ENCODE results near the gene AGBL5.

AGBL5 gene

GRCh38 chr2:27024812-27025211, 26.7 kb upstream of the AGBL5 start:
- DNase-seq (ENCODE audit: low read depth): no peak

GRCh38 chr2:27025281-27025800, 26.1 kb upstream of the AGBL5 start:
- DNase-seq (ENCODE audit: low read depth): no peak

DNA sequence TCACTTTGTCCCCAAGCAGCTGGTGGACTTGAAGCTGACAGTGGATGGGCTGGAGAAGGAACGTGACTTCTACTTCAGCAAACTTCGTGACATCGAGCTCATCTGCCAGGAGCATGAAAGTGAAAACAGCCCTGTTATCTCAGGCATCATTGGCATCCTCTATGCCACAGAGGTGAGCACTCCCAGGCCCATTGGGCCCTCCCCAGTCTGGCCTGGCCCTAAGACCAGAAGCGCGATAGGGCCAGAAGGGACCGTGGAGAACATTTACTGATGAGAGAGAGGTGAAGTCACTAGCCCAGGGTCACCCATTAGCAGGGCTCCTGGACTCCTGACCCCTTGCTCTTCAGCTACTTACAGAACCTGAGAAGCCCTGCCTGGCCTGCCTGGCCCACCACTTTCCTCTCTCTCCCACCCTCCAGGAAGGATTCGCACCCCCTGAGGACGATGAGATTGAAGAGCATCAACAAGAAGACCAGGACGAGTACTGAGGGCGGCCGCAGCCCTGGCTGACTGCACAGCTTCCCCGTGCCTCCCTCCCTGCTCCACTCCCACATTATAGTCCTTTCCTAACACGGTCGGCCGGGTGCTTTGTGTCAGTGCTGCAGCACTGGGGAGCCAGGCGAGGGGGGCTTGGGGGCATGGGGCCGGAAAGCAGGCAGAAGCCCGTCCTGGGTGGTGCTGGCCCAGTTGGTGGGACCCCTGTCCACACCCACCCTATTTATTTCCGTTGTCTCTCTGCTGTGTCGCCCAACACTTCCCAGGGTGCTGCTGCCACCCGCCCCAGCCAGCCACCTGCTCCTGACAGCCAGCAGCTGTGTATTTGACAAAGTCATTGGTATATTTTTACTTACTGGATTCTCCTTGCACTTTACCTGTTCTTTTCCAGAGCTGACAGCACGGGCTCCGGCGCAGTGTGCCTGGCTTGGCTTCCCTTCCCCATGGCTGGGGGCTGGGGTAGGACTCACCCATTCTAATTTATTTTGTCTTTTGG, 25.3 kb upstream of the AGBL5 start:
- DNase-seq (ENCODE audit: low read depth): no peak

DNA sequence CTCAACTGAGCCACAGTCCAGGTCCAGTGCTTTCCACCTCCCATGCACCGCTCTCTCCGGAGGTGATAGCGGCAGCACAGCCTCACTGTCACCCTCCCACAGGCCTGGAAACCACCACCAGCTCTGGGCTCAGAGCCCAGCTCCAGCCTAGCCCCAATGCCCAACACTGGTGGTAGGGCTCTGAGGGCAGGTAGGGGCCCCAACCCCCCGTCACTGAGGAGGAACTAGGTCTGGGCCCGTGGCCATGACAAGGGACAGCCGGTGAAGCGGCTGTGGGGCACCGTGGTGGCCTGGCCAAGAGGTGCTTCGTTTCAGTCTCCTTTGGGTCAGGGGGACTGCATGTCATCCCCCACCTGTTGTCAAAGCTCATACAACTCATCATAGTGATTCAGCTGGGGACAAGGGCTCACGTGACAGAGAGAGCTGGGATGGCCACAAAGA, 24.2 kb upstream of the AGBL5 start:
- no peak for DNase-seq (ENCODE audit: low read depth)

GRCh38 chr2:27029051-27029450, 22.4 kb upstream of the AGBL5 start:
- no peak for DNase-seq (ENCODE audit: low read depth)

GRCh38 chr2:27032495-27033252, 18.8 kb upstream of the AGBL5 start, which contains the start of gene TMEM214:
TSS of gene TMEM214 (plus strand) at chr2:27032965. CDS start at chr2:27033016, 51 bp downstream.
- peak; percentile 49 for DNase-seq (ENCODE audit: low read depth)

- DNase-seq (ENCODE audit: low read depth): no peak
Observed at GRCh38 chr2:27033253-27033852, 18.1 kb upstream of the AGBL5 start.

DNA sequence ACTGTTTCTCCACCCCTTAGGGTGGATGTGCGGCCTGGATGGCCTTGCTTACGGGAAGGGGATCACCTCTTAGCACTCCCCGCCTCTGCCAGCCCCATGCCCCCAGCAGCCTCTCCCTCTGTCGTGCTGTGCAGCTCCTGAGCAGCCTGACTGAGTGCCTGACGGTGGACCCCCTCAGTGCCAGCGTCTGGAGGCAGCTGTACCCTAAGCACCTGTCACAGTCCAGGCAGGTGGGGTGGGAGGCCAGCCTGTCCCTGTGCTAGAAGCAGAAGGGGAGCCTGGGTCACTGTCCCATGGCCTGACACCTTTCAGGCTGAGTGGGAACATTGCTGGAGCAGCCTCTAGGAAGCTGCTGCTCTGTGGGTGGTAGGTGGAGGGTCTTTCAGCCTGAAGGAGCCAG, 13.5 kb upstream of the AGBL5 start:
- no peak for DNase-seq (ENCODE audit: low read depth)

GRCh38 chr2:27038631-27039339, 12.7 kb upstream of the AGBL5 start:
- no peak for DNase-seq (ENCODE audit: low read depth)

GRCh38 chr2:27039426-27039825, 12.0 kb upstream of the AGBL5 start:
- DNase-seq (ENCODE audit: low read depth): no peak

DNA sequence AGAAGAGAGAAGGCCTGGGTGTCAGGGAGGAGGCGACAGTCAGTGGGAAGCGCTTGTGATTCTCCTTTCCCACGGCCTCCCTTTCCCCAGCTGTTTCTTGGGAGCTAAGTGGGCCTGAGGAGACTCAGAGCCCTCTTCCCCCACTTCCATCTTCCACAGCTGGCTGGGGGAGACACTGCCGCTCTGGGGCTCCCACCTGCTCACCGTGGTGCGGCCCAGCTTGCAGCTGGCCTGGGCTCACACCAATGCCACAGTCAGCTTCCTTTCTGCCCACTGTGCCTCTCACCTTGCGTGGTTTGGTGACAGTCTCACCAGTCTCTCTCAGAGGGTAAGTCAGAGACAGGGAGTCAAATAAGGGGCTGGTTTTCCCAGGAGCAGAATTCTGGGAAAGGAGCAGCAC, 11.6 kb upstream of the AGBL5 start:
- DNase-seq (ENCODE audit: low read depth): no peak

- no peak for DNase-seq (ENCODE audit: low read depth)
Observed at GRCh38 chr2:27040282-27040681, 11.2 kb upstream of the AGBL5 start.

- no peak for DNase-seq (ENCODE audit: low read depth)
Observed at GRCh38 chr2:27041752-27042151, 9.7 kb upstream of the AGBL5 start.

GRCh38 chr2:27042159-27042661, 9.3 kb upstream of the AGBL5 start:
- DNase-seq (ENCODE audit: low read depth): no peak

- DNase-seq (ENCODE audit: low read depth): no peak
Observed at GRCh38 chr2:27042985-27043634, 8.4 kb upstream of the AGBL5 start.

- no peak for DNase-seq (ENCODE audit: low read depth)
Observed at GRCh38 chr2:27049422-27050280, 1.8 kb upstream of the AGBL5 start.

DNA sequence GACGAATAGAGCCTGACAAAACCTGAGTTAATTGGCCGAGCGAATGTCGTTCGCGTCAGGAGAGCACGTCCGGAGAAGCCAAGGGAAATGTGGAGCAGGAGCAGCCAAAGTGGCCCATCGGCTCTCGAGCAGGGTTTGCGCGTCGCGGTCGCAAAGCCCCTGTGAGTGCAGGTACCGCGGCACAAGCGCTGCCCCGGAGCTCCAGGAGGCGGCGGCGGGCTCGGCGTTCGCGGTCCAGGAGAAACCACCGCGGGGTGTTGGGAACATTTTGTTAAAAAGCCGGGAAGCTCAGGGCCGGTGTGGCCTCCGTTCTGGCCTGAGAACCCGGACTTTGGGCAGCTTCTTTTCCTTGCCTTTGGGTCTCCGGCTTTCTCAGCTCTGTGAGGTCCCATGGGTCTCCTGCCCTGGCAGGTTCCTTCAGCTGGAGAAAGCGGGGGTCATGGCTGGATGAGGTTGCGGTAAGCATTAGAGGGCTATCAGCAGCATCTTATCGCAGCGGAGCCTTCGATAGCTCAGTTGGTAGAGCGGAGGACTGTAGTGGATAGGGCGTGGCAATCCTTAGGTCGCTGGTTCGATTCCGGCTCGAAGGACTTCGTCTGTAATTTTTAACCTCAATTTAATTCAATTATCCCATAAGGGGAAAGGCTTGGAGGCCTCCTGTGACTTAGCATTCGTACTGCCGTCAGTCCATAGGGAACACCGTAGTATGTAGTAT, 1.0 kb upstream of the AGBL5 start:
- peak; percentile 98 for DNase-seq (ENCODE audit: low read depth)

DNA sequence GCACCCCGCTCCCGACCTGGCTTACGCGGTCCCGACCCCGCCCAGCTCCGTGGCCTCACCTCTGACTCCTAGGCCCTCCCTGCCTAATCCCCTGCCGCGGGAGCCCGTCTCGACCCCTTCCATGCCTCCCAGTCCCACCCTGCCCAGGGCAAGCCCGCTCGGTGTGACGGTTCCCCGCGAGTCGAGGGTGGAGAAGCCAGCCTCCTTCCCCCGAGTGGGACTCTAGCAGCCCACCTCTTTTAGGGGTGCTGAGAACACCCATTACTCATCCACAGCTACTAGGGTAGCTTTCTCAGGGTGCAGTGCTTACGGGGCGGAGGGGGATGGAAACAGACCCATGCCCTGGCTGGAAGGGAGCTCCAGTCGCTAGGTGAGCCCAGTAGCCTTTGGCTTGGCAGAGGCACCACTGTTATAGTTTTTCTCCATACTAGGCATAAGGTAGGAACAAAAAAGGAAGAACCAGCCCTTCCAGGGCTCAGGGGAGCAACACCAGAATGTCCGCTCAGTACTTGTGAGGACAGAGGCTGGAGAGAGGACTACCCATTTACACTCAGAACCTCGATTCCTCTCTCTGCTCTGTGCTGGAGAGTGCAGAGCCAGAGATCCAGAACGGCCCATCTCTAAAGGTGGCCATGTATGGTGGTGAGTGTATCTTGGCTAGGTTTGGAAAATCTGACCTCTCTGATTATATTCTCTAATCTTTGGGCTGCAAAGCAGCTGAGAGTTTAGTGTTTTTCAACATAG, 606 bp downstream of the AGBL5 start:
- DNase-seq (ENCODE audit: low read depth): no peak

Measured in HS-5 (cell line).